Left kidney (tissue), 8 donors: Measurements from ENCODE around the gene CNOT9. TPM values are rescaled to one million over a fixed set of nuclear protein-coding genes. Genes with fewer than 3 reads are reported as not detected.
"Not testable (repeated sequence)": the region's sequence is repeated elsewhere in the genome, so short reads cannot be mapped to it uniquely, and the experiment has no call there.

ENCODE experiments used
- DNase-seq: peaks from one replicate; pipeline ENCODE4 v3.0.0-alpha.2; 2013
- long read RNA-seq, 8 donors: transcript quantifications; one replicate each; lab custom pipeline, GENCODE V29; 2026
- polyA plus RNA-seq: library from polyadenylated mRNA; unstranded; fragments of 120-200 nt; gene quantifications from one replicate; pipeline ENCODE4 v1.2.1, GENCODE V29; 2013; ENCODE audit not compliant: insufficient read length

CNOT9 gene, protein sequence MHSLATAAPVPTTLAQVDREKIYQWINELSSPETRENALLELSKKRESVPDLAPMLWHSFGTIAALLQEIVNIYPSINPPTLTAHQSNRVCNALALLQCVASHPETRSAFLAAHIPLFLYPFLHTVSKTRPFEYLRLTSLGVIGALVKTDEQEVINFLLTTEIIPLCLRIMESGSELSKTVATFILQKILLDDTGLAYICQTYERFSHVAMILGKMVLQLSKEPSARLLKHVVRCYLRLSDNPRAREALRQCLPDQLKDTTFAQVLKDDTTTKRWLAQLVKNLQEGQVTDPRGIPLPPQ
- 77.2 TPM for polyA plus RNA-seq
- long read RNA-seq, donor 1, full-length matches to known transcripts = 6 of 18 reads
- long read RNA-seq, donor 1, partial matches to known transcripts = 12 of 18 reads
- long read RNA-seq, donor 1, other reads (novel, unspliced or antisense) = 0 of 18 reads
- long read RNA-seq, donor 2, full-length matches to known transcripts = 3 of 3 reads
- long read RNA-seq, donor 2, partial matches to known transcripts = 0 of 3 reads
- long read RNA-seq, donor 2, other reads (novel, unspliced or antisense) = 0 of 3 reads
- long read RNA-seq, donor 3, full-length matches to known transcripts = 11 of 17 reads
- long read RNA-seq, donor 3, partial matches to known transcripts = 6 of 17 reads
- long read RNA-seq, donor 3, other reads (novel, unspliced or antisense) = 0 of 17 reads
- long read RNA-seq, donor 4 = 0 reads
- long read RNA-seq, donor 5, full-length matches to known transcripts = 8 of 8 reads
- long read RNA-seq, donor 5, partial matches to known transcripts = 0 of 8 reads
- long read RNA-seq, donor 5, other reads (novel, unspliced or antisense) = 0 of 8 reads
- long read RNA-seq, donor 6, full-length matches to known transcripts = 11 of 28 reads
- long read RNA-seq, donor 6, partial matches to known transcripts = 17 of 28 reads
- long read RNA-seq, donor 6, other reads (novel, unspliced or antisense) = 0 of 28 reads
- long read RNA-seq, donor 7, full-length matches to known transcripts = 15 of 29 reads
- long read RNA-seq, donor 7, partial matches to known transcripts = 14 of 29 reads
- long read RNA-seq, donor 7, other reads (novel, unspliced or antisense) = 0 of 29 reads
- long read RNA-seq, donor 8, full-length matches to known transcripts = 6 of 39 reads
- long read RNA-seq, donor 8, partial matches to known transcripts = 33 of 39 reads
- long read RNA-seq, donor 8, other reads (novel, unspliced or antisense) = 0 of 39 reads

DNA sequence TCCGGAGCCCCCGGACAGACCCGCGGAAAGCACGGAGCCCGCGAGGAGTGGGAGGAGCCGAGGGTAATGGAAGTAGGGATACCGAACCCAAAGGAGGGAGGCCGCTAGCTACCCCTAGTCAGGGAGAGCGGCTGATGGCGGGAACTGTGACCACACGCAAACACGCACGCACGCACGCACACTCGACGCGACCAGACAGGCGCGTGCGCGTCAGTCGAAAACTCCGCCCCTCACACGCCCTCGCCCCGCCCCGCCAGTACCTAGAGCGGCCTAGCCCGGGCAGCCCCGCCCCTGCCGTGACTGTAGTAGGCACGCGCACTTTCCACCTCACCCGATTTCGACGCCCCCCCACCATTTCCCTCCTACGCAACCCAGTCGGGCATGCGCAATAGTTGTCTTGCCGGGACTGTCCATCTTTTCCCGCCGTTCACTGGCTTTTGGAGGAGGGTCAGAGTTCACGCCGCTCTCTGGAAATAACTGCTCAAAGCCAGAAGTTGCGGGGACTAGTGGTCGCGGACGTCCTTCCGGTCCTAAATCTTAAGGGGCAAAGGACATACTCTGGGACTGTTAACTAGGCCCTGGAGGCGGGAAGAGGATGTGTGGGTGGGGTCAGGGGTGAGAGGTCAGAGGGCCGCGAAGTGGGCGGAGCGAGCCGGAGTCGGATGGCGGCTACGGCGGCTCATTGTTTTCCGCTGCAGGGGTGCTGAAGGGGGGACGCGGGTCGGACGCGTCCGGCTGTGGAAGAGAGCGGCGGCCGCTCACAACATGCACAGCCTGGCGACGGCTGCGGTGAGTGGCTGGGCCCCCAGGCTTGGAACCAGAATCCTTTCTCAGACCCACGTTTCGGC is at the start of gene CNOT9, which contains the start of gene USP37:
CNOT9 (plus strand) TSS at position 650 of the 848 bp plus-strand sequence; CDS start at position 766, 116 bp downstream.
USP37 (minus strand) TSS at position 162 of the 848 bp plus-strand sequence. CDS start 9,698 bp downstream, outside the sequence.
- peak; percentile 98 for DNase-seq

DNA sequence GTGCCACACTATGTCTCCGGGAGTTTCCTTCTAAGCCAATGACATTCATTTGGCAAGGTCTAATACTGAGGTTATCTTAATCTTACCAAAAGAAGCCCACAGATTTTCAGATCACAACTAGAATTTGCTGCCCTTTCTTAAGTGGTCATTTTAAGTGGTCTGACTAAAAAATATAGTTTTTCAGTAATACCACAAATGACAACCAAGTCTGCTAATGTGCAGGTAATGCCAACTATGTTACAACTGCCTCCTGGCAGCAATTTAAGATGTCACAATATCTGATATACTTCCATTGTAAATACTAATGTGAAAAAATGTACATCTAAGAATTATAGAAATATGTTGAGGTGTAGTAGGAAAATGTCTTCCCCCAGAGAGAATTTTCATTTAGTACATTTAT is 49.8 kb upstream of the CNOT9 start:
- DNase-seq = no peak

- no peak for DNase-seq
Measured at GRCh38 chr2:218523651-218524050, 45.0 kb upstream of the CNOT9 start.

GRCh38 chr2:218528409-218528808 is 40.2 kb upstream of the CNOT9 start:
- DNase-seq = not testable (repeated sequence)

GRCh38 chr2:218529990-218530389 is 38.6 kb upstream of the CNOT9 start:
- DNase-seq = no peak

DNA sequence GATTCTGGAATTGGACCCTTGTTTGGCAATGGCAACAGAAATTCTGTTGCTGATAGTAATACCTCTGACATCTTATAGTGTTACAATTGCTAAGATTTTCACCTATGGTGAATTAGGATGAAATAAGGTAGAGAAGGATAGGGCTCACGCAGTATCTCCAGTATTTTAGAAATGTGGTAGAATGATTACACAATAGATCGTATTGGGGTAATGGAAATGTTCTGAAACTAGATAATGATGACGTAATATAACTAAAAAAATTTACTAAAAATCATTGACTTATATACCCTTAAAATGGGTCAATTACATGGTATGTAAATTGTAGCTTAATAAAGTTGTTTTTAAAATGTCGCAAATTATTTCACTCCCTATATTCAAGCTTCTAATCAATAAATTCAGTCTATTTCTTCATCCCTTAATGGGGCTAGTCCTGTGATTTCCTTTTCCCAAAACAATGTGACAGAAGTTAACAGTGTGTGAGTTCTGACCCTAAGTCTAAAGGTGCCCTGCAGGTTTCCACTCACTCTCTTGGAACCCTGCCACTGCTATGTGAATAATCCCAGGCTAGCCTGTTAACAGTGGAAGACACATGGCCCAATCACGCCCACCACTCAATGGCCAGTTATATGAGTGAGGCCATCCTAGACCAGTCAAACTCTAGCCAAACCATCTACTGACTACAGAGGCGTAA is 31.7 kb upstream of the CNOT9 start:
- no peak for DNase-seq

- no peak for DNase-seq
Measured at GRCh38 chr2:218540015-218540414, 28.6 kb upstream of the CNOT9 start.

DNA sequence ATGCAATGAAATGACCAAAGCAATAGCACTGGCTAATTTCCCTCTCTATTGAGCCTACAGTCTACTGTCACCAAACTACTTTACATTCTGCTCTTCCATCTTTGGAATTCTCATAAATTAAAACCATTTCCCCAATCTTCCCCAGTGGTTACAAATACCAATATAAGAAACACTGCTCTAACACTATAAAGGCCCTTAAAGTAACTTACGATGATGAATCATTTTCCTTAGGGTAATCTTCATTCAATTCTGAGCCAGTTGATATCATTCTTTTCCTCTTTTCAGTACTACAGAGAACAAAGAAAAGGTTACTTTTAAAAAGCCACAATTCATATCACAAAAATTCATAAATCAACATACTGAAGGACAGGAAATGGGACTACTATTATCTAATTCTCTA is 22.6 kb upstream of the CNOT9 start:
- no peak for DNase-seq

DNA sequence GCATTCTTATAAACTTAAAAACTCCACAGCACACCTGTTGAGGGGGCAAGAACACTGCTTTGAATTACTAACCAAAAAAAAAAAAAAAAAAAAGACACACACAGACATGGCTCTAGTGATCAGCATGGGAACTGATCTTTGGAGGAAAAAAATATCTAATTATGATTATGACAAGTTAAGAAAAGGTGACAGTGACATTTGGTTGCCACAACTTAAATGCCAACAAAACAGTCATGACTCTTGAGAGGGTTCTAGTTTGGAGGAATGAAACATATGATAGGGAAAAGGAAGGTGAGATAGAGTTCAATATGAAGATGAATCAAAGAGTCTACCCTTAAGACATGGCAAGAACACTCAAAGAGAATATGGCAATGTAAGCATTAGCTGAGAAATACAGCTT is 21.1 kb upstream of the CNOT9 start:
- DNase-seq = no peak

- DNase-seq = no peak
Measured at GRCh38 chr2:218547978-218548377, 20.7 kb upstream of the CNOT9 start.

DNA sequence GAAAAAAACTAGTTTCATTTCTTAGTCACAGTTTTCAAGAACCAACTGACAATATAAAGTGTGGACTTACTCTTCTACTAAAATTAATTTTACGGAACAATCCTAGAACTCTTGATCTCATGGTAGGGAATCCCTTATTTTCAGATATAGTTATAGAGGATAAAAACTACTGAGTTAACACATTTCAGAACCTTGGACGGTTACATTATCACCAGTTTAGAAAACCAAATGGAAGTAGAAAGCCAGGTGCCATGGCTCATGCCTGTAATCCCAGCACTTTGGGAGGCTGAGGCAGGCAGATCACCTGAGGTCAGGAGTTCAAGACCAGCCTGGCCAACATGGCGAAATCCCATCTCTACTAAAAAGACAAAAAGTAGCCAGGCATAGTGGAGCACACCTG is 14.4 kb upstream of the CNOT9 start:
- DNase-seq = not testable (repeated sequence)

- DNase-seq = no peak
Measured at GRCh38 chr2:218555527-218555926, 13.1 kb upstream of the CNOT9 start.

DNA sequence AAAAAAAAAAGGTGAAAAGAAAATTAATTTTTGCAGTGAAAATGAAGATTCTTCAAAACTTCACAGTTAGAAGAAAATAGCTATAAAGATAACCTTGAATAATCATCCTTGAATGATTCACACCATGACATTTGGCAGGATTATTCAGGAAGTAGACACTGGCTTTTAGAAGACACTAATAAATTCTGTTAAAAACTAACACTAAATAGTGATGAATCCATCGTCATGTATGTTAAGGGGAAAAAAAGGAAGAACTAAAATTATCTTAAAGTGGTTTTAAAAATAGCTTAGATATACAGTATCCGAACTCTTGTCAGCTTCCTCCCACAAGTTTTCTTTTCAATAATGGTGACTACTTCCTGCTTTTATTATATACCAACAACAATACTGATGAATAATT is 10.7 kb upstream of the CNOT9 start:
- DNase-seq = no peak

GRCh38 chr2:218558986-218559385 is 9.7 kb upstream of the CNOT9 start:
- peak; percentile 38 for DNase-seq

GRCh38 chr2:218564056-218564455 is 4.6 kb upstream of the CNOT9 start:
- DNase-seq = no peak

DNA sequence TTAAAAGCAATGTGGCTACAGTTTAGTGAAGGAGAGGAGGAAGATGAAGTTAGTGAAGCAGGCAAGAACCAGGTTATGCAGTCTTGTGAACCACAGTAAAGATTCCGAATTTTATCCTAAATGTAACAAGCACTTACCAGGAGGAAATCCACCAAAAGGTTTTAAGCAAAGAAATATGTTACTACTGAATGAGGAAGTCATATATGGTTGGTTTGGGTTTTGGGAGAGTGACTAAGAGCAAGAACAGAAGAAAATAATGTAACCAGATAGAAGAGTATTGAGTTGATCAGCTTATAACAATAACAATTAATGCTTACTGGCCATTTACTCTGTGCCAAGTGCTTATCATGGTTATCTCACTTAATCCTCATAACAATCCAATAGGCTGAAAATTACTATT is 2.3 kb upstream of the CNOT9 start:
- no peak for DNase-seq

DNA sequence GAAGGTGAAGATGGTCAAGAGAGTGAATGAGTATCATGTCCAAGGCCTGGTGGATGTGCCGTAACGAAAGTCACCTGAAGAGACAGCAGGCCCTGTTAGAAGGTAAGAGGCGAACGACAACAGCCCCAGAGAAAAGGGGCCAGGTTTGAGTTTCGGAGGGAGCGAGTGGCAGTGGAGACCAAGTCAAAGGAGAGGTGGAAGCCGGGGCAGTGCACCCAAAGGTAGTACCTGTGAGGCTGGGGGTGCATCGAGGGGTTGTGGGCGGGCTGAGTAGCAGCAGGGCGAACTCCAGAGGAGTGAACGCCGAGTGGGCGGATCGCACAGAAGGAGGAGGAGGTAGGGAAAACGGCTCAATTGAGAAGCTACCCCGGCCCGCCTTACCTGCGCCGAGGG is 846 bp upstream of the CNOT9 start:
- no peak for DNase-seq

- peak; percentile 41 for DNase-seq
Measured at GRCh38 chr2:218569038-218569431, 396 bp downstream of the CNOT9 start.

DNA sequence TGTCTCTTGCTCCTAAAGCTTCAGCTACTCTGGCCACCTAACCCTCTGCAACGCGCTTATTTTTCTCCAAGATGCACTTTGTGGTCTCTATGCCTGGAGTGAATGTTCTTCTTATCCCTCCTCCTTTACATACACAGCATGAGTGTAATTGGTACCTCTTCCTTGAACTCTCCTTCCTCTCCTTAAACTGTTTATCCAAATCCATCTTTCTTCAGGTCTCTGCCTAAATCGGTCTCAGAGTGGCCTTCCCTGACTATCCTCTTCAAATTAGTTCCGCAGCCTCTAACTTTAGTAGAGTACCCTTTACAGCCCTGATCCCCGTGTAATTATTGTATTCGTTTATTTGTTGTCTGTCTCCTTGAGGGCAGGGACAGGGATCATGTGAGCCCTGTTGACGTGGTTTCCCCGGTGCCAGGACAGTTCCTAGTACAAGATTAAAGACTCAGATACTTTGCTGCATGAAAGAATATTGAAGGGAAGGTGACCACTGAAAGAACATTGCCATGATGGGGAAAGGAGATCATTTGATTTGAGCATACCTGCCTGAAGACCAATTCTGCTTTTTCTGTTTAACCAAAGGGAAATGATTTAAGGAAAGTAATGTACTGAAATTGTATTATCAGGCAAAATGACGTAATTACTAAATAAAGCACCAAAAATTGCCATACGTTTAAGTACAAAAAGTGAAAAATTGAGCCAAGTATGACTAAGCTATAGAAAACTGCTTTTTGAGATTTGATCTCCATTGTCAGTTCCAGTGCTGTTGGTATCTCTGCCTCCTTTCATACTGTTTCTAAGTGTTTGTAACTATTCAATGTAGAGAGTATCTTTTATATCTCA is 1.2 kb downstream of the CNOT9 start:
- peak; percentile 10 for DNase-seq

GRCh38 chr2:218570850-218571249 is 2.2 kb downstream of the CNOT9 start:
- DNase-seq = no peak
